ENCODE measurements around the gene KIF12.

KIF12 gene

GRCh38 chr9:114123031-114123977 lies 24.2 kb upstream of the KIF12 start:
- no peak for DNase-seq (ENCODE audit: low read depth in 2 of 2, low spot score in 1 of 2)

DNA sequence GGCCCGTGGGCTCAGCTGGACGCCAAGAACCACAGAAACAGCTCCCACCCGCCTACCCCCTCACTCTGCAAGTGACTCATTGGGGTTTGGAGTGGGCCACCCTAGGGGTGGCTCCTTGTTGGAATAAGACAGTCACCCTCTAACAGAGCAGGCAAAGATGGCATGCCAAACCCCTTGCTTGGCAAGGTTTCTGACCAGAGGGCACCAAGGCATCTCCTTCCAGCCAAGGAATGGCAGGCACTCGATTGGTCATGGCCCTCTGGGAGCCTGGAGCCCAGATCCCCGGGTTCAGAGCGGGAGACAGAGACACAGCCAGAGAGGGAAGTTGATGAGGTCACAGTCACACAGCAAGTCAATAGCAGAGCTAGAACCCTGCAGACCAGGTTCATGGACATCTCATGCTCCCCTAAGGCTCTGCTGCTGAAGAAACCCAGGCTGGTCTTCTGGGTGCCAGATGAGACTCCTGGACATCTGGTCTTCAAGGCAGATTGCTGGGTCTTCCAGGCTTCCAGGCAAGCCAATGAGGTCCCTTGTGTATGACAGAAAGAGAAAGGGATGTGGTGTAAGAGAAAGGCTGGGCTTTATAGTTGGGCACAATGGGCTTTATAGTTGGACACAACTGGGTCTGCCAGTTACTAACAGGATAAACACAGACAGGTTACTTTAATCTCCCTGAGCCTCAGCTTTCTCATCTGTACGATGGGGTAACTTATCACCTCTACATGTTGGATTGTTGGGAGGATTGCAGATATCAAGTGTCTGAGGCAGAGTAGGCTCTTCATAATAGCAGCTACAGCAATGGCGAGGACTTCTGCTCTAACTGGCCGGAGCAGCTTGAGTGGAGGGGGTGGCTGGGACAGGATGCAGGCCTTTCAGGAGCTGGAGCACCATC lies 23.3 kb upstream of the KIF12 start:
- no peak for DNase-seq (ENCODE audit: low read depth in 2 of 2, low spot score in 1 of 2)

- no peak for DNase-seq (ENCODE audit: low read depth in 2 of 2, low spot score in 1 of 2)
Observed at GRCh38 chr9:114121227-114122135, 22.4 kb upstream of the KIF12 start.

- no peak for DNase-seq (ENCODE audit: low read depth in 2 of 2, low spot score in 1 of 2)
Observed at GRCh38 chr9:114120192-114121014, 21.3 kb upstream of the KIF12 start.

DNA sequence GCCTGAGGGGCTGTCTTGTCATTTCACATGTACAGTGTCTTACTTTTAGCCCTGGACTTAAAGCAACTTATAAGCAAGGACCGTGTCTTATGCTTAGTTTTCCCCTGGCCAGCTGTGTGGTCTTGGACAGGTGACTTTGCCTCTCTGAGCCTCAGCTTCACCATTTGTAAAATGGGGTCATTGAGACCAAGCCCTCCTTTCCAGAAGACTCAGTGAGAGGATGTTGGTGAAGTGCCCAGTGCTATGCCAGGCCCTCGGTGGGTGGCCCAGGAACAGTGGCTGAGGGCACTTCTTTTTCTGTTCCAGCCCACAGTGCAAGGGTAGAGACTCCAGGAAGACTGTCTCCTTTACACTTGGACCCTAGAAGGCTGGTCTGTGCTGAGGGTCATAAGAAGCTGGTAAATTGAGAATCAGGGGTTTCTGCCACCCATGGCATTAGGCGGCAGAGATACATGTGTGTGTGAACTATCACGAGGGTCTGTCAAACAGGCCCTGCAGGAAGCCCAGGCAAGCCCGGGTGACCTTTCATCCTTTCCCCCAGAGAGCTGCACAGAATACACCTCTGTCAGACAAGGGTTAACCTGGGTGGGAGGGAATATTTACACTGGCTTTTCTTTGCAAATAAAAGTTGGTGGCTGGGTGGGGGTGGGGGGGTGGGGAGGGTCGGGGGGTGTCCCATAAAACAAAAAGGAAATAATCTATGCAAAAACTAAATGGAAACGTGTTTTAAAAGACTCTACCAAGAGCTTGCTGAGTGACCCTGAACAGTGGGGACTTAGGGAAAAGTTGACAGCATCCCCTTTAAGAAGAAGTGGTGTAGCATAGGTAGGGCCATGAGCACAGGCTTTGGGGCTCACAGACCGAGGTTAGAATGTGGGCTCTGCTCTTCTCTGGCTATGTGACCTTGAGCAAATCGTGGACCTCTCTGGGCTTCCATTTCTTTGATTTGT lies 20.4 kb upstream of the KIF12 start:
- DNase-seq (ENCODE audit: low read depth in 2 of 2, low spot score in 1 of 2): no peak

GRCh38 chr9:114117996-114118830 lies 19.1 kb upstream of the KIF12 start:
- DNase-seq (ENCODE audit: low read depth in 2 of 2, low spot score in 1 of 2): no peak

DNA sequence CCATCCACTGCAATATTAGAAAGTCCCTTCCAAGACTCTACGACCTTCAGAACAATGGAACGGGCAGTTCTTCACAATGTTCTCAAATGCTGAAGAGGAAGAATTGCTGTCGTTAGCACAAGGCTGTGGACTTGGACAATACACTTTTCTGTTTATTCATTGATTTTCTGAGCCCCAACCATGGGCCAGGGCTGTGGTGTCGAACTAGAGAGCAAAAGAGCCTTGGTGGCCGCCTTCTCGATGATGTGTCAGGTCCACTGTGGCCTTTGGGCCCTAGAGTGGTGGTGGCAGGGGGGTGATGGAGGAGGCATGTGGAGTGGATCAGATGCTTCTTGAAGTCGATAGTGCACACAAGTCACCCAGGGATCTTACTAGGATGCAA lies 18.5 kb upstream of the KIF12 start:
- DNase-seq (ENCODE audit: low read depth in 2 of 2, low spot score in 1 of 2): no peak

DNA sequence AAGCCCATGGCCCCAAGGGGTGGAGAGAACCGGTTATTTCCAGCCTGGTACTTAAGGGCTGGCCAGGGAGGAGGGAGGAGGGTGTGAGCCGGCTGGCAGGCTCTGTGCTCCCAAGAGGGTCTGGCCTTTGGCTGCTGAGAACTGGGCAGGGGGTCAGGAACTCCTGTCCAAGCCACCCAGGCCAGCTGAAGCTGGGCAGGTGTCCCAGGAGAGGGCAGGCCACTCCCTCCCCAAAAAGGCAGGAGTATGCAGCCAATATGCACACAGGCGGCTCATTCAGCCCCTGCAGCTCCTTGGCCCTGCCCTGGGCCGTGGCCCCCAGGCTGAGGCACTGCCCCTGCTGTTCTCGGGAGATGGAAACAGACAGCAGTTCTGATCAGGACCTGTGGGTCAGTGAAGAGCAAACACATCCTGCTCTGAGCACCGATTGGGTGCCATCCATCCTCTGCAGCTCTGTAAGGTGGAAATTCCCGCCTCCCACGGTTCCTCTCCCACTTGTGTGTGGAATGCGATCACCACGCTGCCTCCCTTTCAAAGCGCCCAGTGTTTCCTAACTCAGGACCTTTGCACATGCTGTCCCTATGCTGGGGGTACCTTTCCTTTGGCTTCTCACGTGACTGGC lies 17.1 kb upstream of the KIF12 start:
- no peak for DNase-seq (ENCODE audit: low read depth in 2 of 2, low spot score in 1 of 2)

GRCh38 chr9:114115654-114116125 lies 16.6 kb upstream of the KIF12 start:
- DNase-seq (ENCODE audit: low read depth in 2 of 2, low spot score in 1 of 2): no peak

- no peak for DNase-seq (ENCODE audit: low read depth in 2 of 2, low spot score in 1 of 2)
Observed at GRCh38 chr9:114114364-114114763, 15.3 kb upstream of the KIF12 start.

- DNase-seq (ENCODE audit: low read depth in 2 of 2, low spot score in 1 of 2): no peak
Observed at GRCh38 chr9:114112778-114113584, 13.9 kb upstream of the KIF12 start.

DNA sequence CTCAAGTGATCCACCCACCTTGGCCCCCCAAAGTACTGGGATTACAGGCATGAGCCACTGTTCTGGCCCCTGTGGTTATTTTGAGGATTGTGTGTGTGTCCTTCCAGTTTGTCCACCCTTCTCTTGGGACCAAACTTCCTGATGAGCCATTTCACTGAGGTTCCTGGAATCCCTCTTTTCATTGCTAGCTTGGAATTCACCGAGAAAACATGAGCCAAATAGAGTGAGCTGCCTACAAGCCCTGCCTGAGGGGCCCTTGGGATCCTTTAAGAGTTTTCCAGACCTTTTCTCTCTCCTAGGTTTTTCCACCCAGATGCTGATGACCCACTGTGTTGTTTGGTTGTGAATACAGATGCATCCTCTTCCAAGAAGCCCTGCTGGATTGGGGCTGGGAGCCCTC lies 13.2 kb upstream of the KIF12 start:
- no peak for DNase-seq (ENCODE audit: low read depth in 2 of 2, low spot score in 1 of 2)

GRCh38 chr9:114110180-114110579 lies 11.1 kb upstream of the KIF12 start:
- DNase-seq (ENCODE audit: low read depth in 2 of 2, low spot score in 1 of 2): no peak

GRCh38 chr9:114109124-114109523 lies 10.0 kb upstream of the KIF12 start:
- no peak for DNase-seq (ENCODE audit: low read depth in 2 of 2, low spot score in 1 of 2)

GRCh38 chr9:114108016-114108833 lies 9.1 kb upstream of the KIF12 start:
- peak in 1 of 2 donors; percentile 6 for DNase-seq (ENCODE audit: low read depth in 2 of 2, low spot score in 1 of 2)
